ENCODE data around the gene PAIP2.

Gene PAIP2

DNA sequence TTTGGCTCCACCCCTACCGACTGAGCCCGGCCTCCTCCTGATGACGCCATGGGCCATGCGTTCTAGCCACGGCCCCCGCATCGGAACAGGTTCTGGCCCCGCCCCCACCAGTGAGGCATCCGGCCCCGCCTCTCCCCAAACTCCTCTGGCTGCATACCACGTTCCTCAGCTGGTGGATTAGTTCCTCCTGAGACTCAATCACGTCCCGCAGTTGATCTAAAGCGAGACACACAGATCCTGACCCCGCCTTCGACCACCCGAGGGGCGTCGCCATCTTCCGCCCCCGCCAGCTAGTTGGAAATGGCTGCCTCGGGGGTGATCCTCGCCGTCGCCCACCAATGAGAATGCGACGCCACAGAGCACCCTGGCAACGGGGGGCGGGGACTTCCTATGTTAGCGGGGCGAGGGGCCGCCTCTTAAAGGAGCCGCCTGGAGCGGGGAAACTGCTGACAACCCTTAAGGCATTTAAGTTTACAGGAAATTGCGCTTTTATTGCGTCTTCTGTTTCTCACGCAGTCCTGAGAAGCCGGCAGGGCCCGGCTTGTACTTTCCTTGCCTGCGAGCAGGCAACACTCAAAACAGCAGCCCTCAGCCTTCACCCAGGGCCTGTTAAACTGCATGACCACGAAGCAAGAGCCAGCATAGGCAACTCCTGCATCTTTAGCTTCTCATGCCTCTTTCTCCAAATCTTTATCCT, 62.3 kb downstream of the PAIP2 start, which contains the start of gene SPATA24:
SPATA24 (minus strand) TSS at position 303 of the 697 bp plus-strand sequence; CDS start at position 274, 29 bp downstream.
- peak; percentile 98 for DNase-seq
- peaks cover 8% of the 10 kb centered on the region; the same call in 1 of the 2 replicates for H3K79me2 ChIP-seq (ENCODE audit: low read length)
- peaks cover 17% of the 10 kb centered on the region for H3F3A ChIP-seq (ENCODE audit: insufficient read depth, low read length)
- no peaks in the 10 kb centered on the region for H3K36me3 ChIP-seq (replicated peaks; ENCODE audit: insufficient read depth, low read length)
- peak within 1 kb of the TSS; percentile 96 for H3K27ac ChIP-seq (ENCODE audit: low read length)
- H3K4me2 ChIP-seq (ENCODE audit: low read depth, low read length), result peak within 1 kb of the TSS; percentile 98
- peak within 1 kb of the TSS; percentile 73 for H3K4me3 ChIP-seq (ENCODE audit: low read length)
- no peaks in the 10 kb centered on the region for H3K27me3 ChIP-seq (replicated peaks; ENCODE audit: insufficient read depth, low read length)
- H3K4me1 ChIP-seq (ENCODE audit: low read length), result peaks cover 28% of the 10 kb centered on the region
- no peaks in the 10 kb centered on the region for H3K9me3 ChIP-seq (replicated peaks; ENCODE audit: insufficient read depth, low read length)
- H4K20me1 ChIP-seq (ENCODE audit: insufficient read depth, low read length), result no peaks in the 10 kb centered on the region
- no peak for TF ChIP-seq EZH2 (optimal IDR thresholded peaks at IDR 0.05; ENCODE audit: low read depth, low read length)
- TF ChIP-seq EZH2phosphoT487 (IDR thresholded peaks at IDR 0.05; ENCODE audit: low read length), result no peak
- TF ChIP-seq, protein P1, sequence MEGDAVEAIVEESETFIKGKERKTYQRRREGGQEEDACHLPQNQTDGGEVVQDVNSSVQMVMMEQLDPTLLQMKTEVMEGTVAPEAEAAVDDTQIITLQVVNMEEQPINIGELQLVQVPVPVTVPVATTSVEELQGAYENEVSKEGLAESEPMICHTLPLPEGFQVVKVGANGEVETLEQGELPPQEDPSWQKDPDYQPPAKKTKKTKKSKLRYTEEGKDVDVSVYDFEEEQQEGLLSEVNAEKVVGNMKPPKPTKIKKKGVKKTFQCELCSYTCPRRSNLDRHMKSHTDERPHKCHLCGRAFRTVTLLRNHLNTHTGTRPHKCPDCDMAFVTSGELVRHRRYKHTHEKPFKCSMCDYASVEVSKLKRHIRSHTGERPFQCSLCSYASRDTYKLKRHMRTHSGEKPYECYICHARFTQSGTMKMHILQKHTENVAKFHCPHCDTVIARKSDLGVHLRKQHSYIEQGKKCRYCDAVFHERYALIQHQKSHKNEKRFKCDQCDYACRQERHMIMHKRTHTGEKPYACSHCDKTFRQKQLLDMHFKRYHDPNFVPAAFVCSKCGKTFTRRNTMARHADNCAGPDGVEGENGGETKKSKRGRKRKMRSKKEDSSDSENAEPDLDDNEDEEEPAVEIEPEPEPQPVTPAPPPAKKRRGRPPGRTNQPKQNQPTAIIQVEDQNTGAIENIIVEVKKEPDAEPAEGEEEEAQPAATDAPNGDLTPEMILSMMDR (IDR thresholded peaks at IDR 0.05; ENCODE audit: low read length), result no peak
- H2AFZ ChIP-seq (ENCODE audit: low read length), result peak within 1 kb of the TSS; percentile 58
- H3K9ac ChIP-seq (ENCODE audit: low read length), result peak within 1 kb of the TSS; percentile 84
- H3K9me2 ChIP-seq (replicated peaks; ENCODE audit: insufficient read depth, low read length), result no peaks in the 10 kb centered on the region

DNA sequence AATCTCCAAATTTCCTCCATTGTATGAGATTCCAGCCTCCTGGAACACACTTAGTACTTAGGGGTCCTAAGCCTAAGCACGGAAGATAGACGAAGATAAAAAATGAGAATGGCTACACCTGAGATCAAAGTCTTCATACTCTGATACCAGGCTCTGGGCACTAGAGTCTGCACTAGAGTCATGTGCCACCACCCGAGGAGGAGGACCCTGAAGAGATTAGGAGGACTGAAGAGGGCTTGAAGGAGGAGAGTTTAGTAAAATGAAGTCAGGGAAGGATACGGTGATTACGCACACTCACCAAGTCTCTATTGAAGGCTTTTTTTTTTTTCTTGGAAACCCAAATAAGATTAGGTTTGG, 62.8 kb downstream of the PAIP2 start:
- Histone ChIP-seq H4K20me1 (ENCODE audit: insufficient read depth, low read length) (no peaks in the 10 kb centered on the region), H3K27me3 (replicated peaks; ENCODE audit: insufficient read depth, low read length) (no peaks in the 10 kb centered on the region), H3K4me3 (ENCODE audit: low read length) (peak overlapping the region; percentile 73), H3F3A (ENCODE audit: insufficient read depth, low read length) (peaks cover 15% of the 10 kb centered on the region), H3K9me3 (replicated peaks; ENCODE audit: insufficient read depth, low read length) (no peaks in the 10 kb centered on the region), H3K4me2 (ENCODE audit: low read depth, low read length) (peak overlapping the region; percentile 98), H3K9me2 (replicated peaks; ENCODE audit: insufficient read depth, low read length) (no peaks in the 10 kb centered on the region), H3K36me3 (replicated peaks; ENCODE audit: insufficient read depth, low read length) (no peaks in the 10 kb centered on the region), H3K4me1 (ENCODE audit: low read length) (peaks cover 28% of the 10 kb centered on the region), H3K79me2 (ENCODE audit: low read length) (peaks cover 8% of the 10 kb centered on the region; the same call in 1 of the 2 replicates), H2AFZ (ENCODE audit: low read length) (peak overlapping the region; percentile 54), H3K27ac (ENCODE audit: low read length) (peak overlapping the region; percentile 96), H3K9ac (ENCODE audit: low read length) (peak overlapping the region; percentile 84)
- TF ChIP-seq EZH2phosphoT487 (IDR thresholded peaks at IDR 0.05; ENCODE audit: low read length), result no peak
- TF ChIP-seq EZH2 (optimal IDR thresholded peaks at IDR 0.05; ENCODE audit: low read depth, low read length), result no peak
- TF ChIP-seq, protein P1 (IDR thresholded peaks at IDR 0.05; ENCODE audit: low read length), result no peak
- no peak for DNase-seq

DNA sequence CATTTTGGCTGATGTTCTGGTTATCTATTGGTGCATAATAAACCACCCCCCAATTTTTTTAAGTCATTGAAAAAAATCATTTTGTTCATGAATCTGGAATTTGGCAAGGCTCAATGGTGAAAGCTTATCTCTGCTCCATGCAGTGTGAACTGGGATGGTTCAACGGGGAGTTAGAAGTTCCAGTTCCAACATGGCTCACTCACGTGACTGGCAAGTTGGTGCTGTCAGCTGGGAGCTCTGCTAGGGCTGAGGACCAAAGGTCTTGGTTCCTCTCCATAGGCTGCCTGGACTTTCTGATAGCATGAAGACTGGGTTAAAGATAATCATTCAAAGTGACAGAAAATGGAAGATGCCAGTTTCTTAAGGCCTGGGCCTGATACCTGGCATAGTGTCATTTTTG, 65.3 kb downstream of the PAIP2 start:
- DNase-seq, result no peak
- Histone ChIP-seq H2AFZ (ENCODE audit: low read length) (no peak overlapping the region), H3K4me2 (ENCODE audit: low read depth, low read length) (no peak overlapping the region), H3K9me3 (replicated peaks; ENCODE audit: insufficient read depth, low read length) (no peaks in the 10 kb centered on the region), H3K27ac (ENCODE audit: low read length) (peak overlapping the region; percentile 24; the same call in 1 of the 2 replicates), H3K4me3 (ENCODE audit: low read length) (no peak overlapping the region), H4K20me1 (ENCODE audit: insufficient read depth, low read length) (no peaks in the 10 kb centered on the region), H3K79me2 (ENCODE audit: low read length) (peaks cover 8% of the 10 kb centered on the region; the same call in 1 of the 2 replicates), H3K4me1 (ENCODE audit: low read length) (peaks cover 28% of the 10 kb centered on the region), H3K36me3 (replicated peaks; ENCODE audit: insufficient read depth, low read length) (no peaks in the 10 kb centered on the region), H3K27me3 (replicated peaks; ENCODE audit: insufficient read depth, low read length) (no peaks in the 10 kb centered on the region), H3K9ac (ENCODE audit: low read length) (no peak overlapping the region), H3F3A (ENCODE audit: insufficient read depth, low read length) (peaks cover 14% of the 10 kb centered on the region), H3K9me2 (replicated peaks; ENCODE audit: insufficient read depth, low read length) (no peaks in the 10 kb centered on the region)
- TF ChIP-seq, protein P1 (IDR thresholded peaks at IDR 0.05; ENCODE audit: low read length), result no peak
- TF ChIP-seq EZH2phosphoT487 (IDR thresholded peaks at IDR 0.05; ENCODE audit: low read length), result no peak
- TF ChIP-seq EZH2 (optimal IDR thresholded peaks at IDR 0.05; ENCODE audit: low read depth, low read length), result no peak
